T47D (cell line): ENCODE results near the gene CDH13.

Experiments used
- DNase-seq, 2 experiments: peaks; one replicate each; pipeline versions ENCODE4 v3.0.0 to v3.0.0-alpha.2; 2011 to 2012; ENCODE audit warnings: low read depth in 1 of 2, low spot score in 1 of 2
- JUND ChIP-seq: IDR thresholded peaks from 2 replicates; pipeline ENCODE4 v1.6.1; 2012; ENCODE audit warnings: low read depth
- in situ Hi-C: cut with HindIII; loops from 2 replicates; pipeline ENCODE4 v1.10.0; 2016; ENCODE audit warnings: low sequenced_read_pairs, low pct_unique_long_range_greater_than_20kb

The CDH13 gene

GRCh38 chr16:83312718-83313245 is 686.0 kb downstream of the CDH13 start:
- in situ Hi-C loops, result no loop called here
- no peak for DNase-seq
- TF ChIP-seq JUND, result no peak

- DNase-seq, result no peak
- in situ Hi-C loops, result no loop called here
- no peak for TF ChIP-seq JUND
These were observed 688.5 kb downstream of the CDH13 start for GRCh38 chr16:83315271-83315670.

GRCh38 chr16:83316458-83316857 is 689.7 kb downstream of the CDH13 start:
- no peak for DNase-seq
- in situ Hi-C loops, result no loop called here
- no peak for TF ChIP-seq JUND

- no peak for TF ChIP-seq JUND
- in situ Hi-C loops, result no loop called here
- no peak for DNase-seq
These were observed 691.6 kb downstream of the CDH13 start for GRCh38 chr16:83318390-83318789.

GRCh38 chr16:83328936-83329335 is 702.2 kb downstream of the CDH13 start:
- in situ Hi-C loops, result no loop called here
- no peak for TF ChIP-seq JUND
- no peak for DNase-seq

- TF ChIP-seq JUND, result no peak
- DNase-seq, result no peak
- in situ Hi-C loops, result no loop called here
These were observed 702.7 kb downstream of the CDH13 start for GRCh38 chr16:83329441-83329840.

GRCh38 chr16:83330251-83330650 is 703.5 kb downstream of the CDH13 start:
- in situ Hi-C loops, result no loop called here
- DNase-seq, result no peak
- no peak for TF ChIP-seq JUND

- TF ChIP-seq JUND, result no peak
- in situ Hi-C loops, result no loop called here
- DNase-seq, result no peak
These were observed 708.3 kb downstream of the CDH13 start for GRCh38 chr16:83335076-83335475.

- no peak for DNase-seq
- no peak for TF ChIP-seq JUND
- in situ Hi-C loops, result no loop called here
These were observed 709.8 kb downstream of the CDH13 start for GRCh38 chr16:83336603-83337002.

- in situ Hi-C loops, result no loop called here
- no peak for TF ChIP-seq JUND
- DNase-seq, result no peak
These were observed 711.4 kb downstream of the CDH13 start for GRCh38 chr16:83338138-83338537.

GRCh38 chr16:83338941-83339340 is 712.2 kb downstream of the CDH13 start:
- in situ Hi-C loops, result no loop called here
- TF ChIP-seq JUND, result no peak
- no peak for DNase-seq

- no peak for TF ChIP-seq JUND
- in situ Hi-C loops, result no loop called here
- no peak for DNase-seq
These were observed 717.2 kb downstream of the CDH13 start for GRCh38 chr16:83343935-83344366.

GRCh38 chr16:83345846-83346640 is 719.3 kb downstream of the CDH13 start:
- TF ChIP-seq JUND, result no peak
- DNase-seq, result no peak
- in situ Hi-C loops, result no loop called here

- DNase-seq, result no peak
- no peak for TF ChIP-seq JUND
- in situ Hi-C loops, result no loop called here
These were observed 722.2 kb downstream of the CDH13 start for GRCh38 chr16:83348991-83349390.
